ENCODE results near the gene SLC35E3. TPM values are rescaled to one million over a fixed set of nuclear protein-coding genes. Genes with fewer than 3 reads are reported as not detected.

The SLC35E3 gene
- total and polyA plus RNA-seq, 2 experiments from 2014 or later: 5.5 to 13.8 TPM

- TF ChIP-seq ZNF462 (CRISPR knock-in tag; IDR thresholded peaks at IDR 0.05) (no peak), ZNF114 (CRISPR knock-in tag; IDR thresholded peaks at IDR 0.05) (no peak), CTCF (conservative IDR thresholded peaks at IDR 0.05; ENCODE audit: low read depth in 2 of 2) (no peak)
Observed at GRCh38 chr12:68789144-68789878, 43.3 kb downstream of the SLC35E3 start (continued).

GRCh38 chr12:68790081-68790951 is 44.3 kb downstream of the SLC35E3 start:
- no peaks in the 10 kb centered on the region for H3K27me3 ChIP-seq (ENCODE audit: insufficient read depth)
- no peaks in the 10 kb centered on the region for H4K20me1 ChIP-seq (replicated peaks; ENCODE audit: insufficient read depth)
- H3K4me1 Mint-ChIP-seq: peaks cover 12% of the 10 kb centered on the region
- no peak overlapping the region for H3K4me3 Mint-ChIP-seq
- no peak overlapping the region for H3K27ac Mint-ChIP-seq
- ATAC-seq (no peak), DNase-seq (ENCODE audit: low spot score) (no peak)
- H3K9me2 ChIP-seq (ENCODE audit: insufficient read depth): no peaks in the 10 kb centered on the region; the same call in 1 of the 2 replicates
- H3K79me2 ChIP-seq (replicated peaks; ENCODE audit: insufficient read depth): no peaks in the 10 kb centered on the region
- no peak overlapping the region for H3K4me3 ChIP-seq
- no peaks in the 10 kb centered on the region for H3K9me3 Mint-ChIP-seq
- H3F3A ChIP-seq (replicated peaks; ENCODE audit: low read depth): no peaks in the 10 kb centered on the region
- H3K27me3 Mint-ChIP-seq (ENCODE audit: insufficient read depth, low read depth, poor library complexity): peaks cover 6% of the 10 kb centered on the region
- H3K36me3 Mint-ChIP-seq (ENCODE audit: low read depth): no peaks in the 10 kb centered on the region
- H3K4me1 ChIP-seq (ENCODE audit: insufficient read depth): no peaks in the 10 kb centered on the region
- no peaks in the 10 kb centered on the region for H3K36me3 ChIP-seq (ENCODE audit: insufficient read depth)
- TF ChIP-seq ZNF114 (CRISPR knock-in tag; IDR thresholded peaks at IDR 0.05) (no peak), POLR2AphosphoS5 (IDR thresholded peaks at IDR 0.05; ENCODE audit: low read depth) (no peak), ETS1 (IDR thresholded peaks at IDR 0.05) (no peak), EZH2phosphoT487 (IDR thresholded peaks at IDR 0.05; ENCODE audit: unreplicated experiment) (no peak), ZNF331 (CRISPR knock-in tag; IDR thresholded peaks at IDR 0.05; ENCODE audit: low read depth) (no peak), STAT1 (IDR thresholded peaks at IDR 0.05; ENCODE audit: unreplicated experiment) (no peak), REST (IDR thresholded peaks at IDR 0.05; ENCODE audit: unreplicated experiment) (no peak)
- no peak overlapping the region for H3K27ac ChIP-seq (ENCODE audit: low read depth)
- no peak overlapping the region for H3K4me2 ChIP-seq
- H2AFZ ChIP-seq: no peak overlapping the region

All from GM23338 (cell line).